Hepatocyte (in vitro differentiated cells): Measurements from ENCODE around the gene MAP4.

Source experiments
- EZH2 ChIP-seq: fragments of 200-600 bp; sonication (generic); IDR thresholded peaks from 2 replicates; pipeline ENCODE4 v1.6.1; 2016; ENCODE audit warnings: antibody characterized with exemption, mild to moderate bottlenecking, borderline replicate concordance
- EZH2phosphoT487 ChIP-seq: fragments of 200-600 bp; sonication (generic); IDR thresholded peaks from one replicate; pipeline ENCODE4 v1.6.1; 2018; ENCODE audit warnings: antibody characterized with exemption, mild to moderate bottlenecking, low read depth, moderate library complexity; ENCODE audit not compliant: unreplicated experiment, severe bottlenecking
- TF ChIP-seq, protein P1 (sequence below): fragments of 200-600 bp; sonication (generic); IDR thresholded peaks from 2 replicates; pipeline ENCODE4 v1.5.1; 2016; ENCODE audit warnings: antibody characterized with exemption, mild to moderate bottlenecking; ENCODE audit not compliant: poor library complexity

GRCh38 chr3:47897954-47898353, 118.3 kb downstream of the MAP4 start:
- TF ChIP-seq, protein P1, sequence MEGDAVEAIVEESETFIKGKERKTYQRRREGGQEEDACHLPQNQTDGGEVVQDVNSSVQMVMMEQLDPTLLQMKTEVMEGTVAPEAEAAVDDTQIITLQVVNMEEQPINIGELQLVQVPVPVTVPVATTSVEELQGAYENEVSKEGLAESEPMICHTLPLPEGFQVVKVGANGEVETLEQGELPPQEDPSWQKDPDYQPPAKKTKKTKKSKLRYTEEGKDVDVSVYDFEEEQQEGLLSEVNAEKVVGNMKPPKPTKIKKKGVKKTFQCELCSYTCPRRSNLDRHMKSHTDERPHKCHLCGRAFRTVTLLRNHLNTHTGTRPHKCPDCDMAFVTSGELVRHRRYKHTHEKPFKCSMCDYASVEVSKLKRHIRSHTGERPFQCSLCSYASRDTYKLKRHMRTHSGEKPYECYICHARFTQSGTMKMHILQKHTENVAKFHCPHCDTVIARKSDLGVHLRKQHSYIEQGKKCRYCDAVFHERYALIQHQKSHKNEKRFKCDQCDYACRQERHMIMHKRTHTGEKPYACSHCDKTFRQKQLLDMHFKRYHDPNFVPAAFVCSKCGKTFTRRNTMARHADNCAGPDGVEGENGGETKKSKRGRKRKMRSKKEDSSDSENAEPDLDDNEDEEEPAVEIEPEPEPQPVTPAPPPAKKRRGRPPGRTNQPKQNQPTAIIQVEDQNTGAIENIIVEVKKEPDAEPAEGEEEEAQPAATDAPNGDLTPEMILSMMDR = no peak
- TF ChIP-seq EZH2phosphoT487 = no peak
- no peak for TF ChIP-seq EZH2
